Activated naive CD4-positive, alpha-beta T cell treated with anti-CD3 and anti-CD28 coated beads for 36 hours (primary cell): Measurements from ENCODE around the gene PRRC2A. TPM values are rescaled to one million over a fixed set of nuclear protein-coding genes. Genes with fewer than 3 reads are reported as not detected.

Experiments
- CTCF ChIA-PET: fragments of 350-600 bp; sonication (Branson Sonifier 250); formaldehyde crosslinking; loops from one replicate; lab custom pipeline; 2021; ENCODE audit warnings: antibody characterized with exemption; lab: Charles Lee
- DNase-seq: peaks from one replicate; pipeline ENCODE4 v3.0.0-alpha.2; 2020
- H3K27ac Mint-ChIP-seq: one replicate; pipeline ENCODE4 v1.8.0; 2021; ENCODE audit warnings: mild to moderate bottlenecking, mixed read lengths
- H3K27me3 Mint-ChIP-seq: one replicate; pipeline ENCODE4 v1.8.0; 2021; ENCODE audit warnings: low read depth, mixed read lengths
- H3K36me3 Mint-ChIP-seq: one replicate; pipeline ENCODE4 v1.8.0; 2021; ENCODE audit warnings: low read depth, mixed read lengths
- H3K4me1 Mint-ChIP-seq: one replicate; pipeline ENCODE4 v1.8.0; 2021; ENCODE audit warnings: low read depth, mixed read lengths
- H3K4me3 Mint-ChIP-seq: one replicate; pipeline ENCODE4 v1.8.0; 2021; ENCODE audit warnings: mild to moderate bottlenecking, moderate library complexity, mixed read lengths
- H3K9me3 Mint-ChIP-seq: one replicate; pipeline ENCODE4 v1.8.0; 2021; ENCODE audit warnings: mixed read lengths
- intact Hi-C: fragments of 100-400 bp; cut with micrococcal nuclease; formaldehyde crosslinking; loops from one replicate; pipeline ENCODE4 v1.15.1; 2023
- microRNA-seq: library from miRNA; unstranded; fragments of <30 nt; microRNA quantifications from one replicate; pipeline ENCODE4 v1.2.0, GENCODE V29; 2022; ENCODE audit warnings: borderline microRNAs expressed, borderline replicate concordance
- total RNA-seq, 2 experiments: library from RNA; stranded (reverse); gene quantifications; one replicate each; pipeline ENCODE4 v1.2.3, GENCODE V29; 2021

The PRRC2A gene
- total RNA-seq, 2 experiments from 2014 or later, result 283 to 304 TPM

DNA sequence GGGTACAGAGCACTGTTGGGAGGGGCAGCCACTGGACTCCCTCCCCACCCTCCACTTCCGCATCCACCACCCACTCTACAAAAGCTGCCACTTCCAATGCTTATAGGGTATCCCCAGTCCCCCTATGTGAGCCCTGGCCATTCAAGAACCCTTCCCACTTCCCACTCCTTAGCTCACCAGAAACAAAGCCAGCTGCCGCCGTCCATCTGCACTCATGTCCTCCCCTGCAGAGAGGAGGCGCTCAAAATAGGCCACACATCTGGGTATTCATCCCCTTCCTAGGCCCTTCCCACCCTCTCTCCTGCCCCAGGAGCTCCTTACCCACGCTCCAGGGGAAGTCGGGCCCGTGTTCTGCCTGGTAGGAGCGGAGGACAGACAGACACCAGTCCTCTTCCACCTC is 66.8 kb downstream of the PRRC2A start:
- Mint-ChIP-seq H3K4me1 (peaks cover 3% of the 10 kb centered on the region), H3K9me3 (no peaks in the 10 kb centered on the region), H3K4me3 (no peak overlapping the region), H3K27ac (peak overlapping the region; percentile 11), H3K27me3 (no peaks in the 10 kb centered on the region), H3K36me3 (peaks cover 7% of the 10 kb centered on the region)
- CTCF ChIA-PET, result interaction anchor here (1.0 kb wide), 1 partner anchor 41 kb away, joined by 3 read pairs; the partner anchor contains the start of gene DDAH2
- intact Hi-C loops, result no loop called here
- DNase-seq, result no peak

Small RNA genes lying within 50 kb of the gene (microRNA-seq; reads per million reads assigned to microRNA genes)
- not detected for gene MIR6832

Other genes starting within 250 kb of the PRRC2A start
- gene MICA, start 217.1 kb upstream of the PRRC2A start, total RNA-seq, result 10 to 100 TPM; 10.2 to 10.4 TPM
- 10 to 100 TPM; 21.4 to 22.6 TPM for gene MICB, start 122.6 kb upstream of the PRRC2A start, total RNA-seq
- not detected for gene MCCD1, start 91.8 kb upstream of the PRRC2A start, total RNA-seq
- gene DDX39B, start 78.7 kb upstream of the PRRC2A start, total RNA-seq, result 100 to 1,000 TPM; 600 to 624 TPM
- 1 to 10 TPM; 1.2 to 1.4 TPM for gene ATP6V1G2, start 74.1 kb upstream of the PRRC2A start, total RNA-seq
- gene NFKBIL1, start 73.1 kb upstream of the PRRC2A start, total RNA-seq, result 10 to 100 TPM; 20.4 to 20.6 TPM
- gene LTA, start 48.4 kb upstream of the PRRC2A start, total RNA-seq, result 100 to 1,000 TPM; 165 to 173 TPM
- gene TNF, start 45.1 kb upstream of the PRRC2A start, total RNA-seq, result 10 to 100 TPM; 31.6 to 33.2 TPM
- 10 to 100 TPM; 50.5 to 52.3 TPM for gene LTB, start 38.3 kb upstream of the PRRC2A start, total RNA-seq
- gene LST1, start 34.4 kb upstream of the PRRC2A start, total RNA-seq, result 10 to 100 TPM; 11.5 to 12.5 TPM
- gene NCR3, start 27.7 kb upstream of the PRRC2A start, total RNA-seq, result 1 to 10 TPM; 2.8 TPM
- gene AIF1, start 5.5 kb upstream of the PRRC2A start, total RNA-seq, result 100 to 1,000 TPM; 120 to 129 TPM
- 100 to 1,000 TPM; 286 to 295 TPM for gene BAG6, start 31.9 kb downstream of the PRRC2A start, total RNA-seq
- 1 to 10 TPM; 2.6 to 3.7 TPM for gene APOM, start 35.2 kb downstream of the PRRC2A start, total RNA-seq
- gene C6orf47, start 40.1 kb downstream of the PRRC2A start, total RNA-seq, result 1 to 10 TPM; 8.8 to 9.0 TPM
- 10 to 100 TPM; 31.2 to 32.4 TPM for gene GPANK1, start 44.3 kb downstream of the PRRC2A start, total RNA-seq
- 100 to 1,000 TPM; 215 to 219 TPM for gene CSNK2B, start 45.4 kb downstream of the PRRC2A start, total RNA-seq
- gene LY6G5B, start 49.3 kb downstream of the PRRC2A start, total RNA-seq, result 1 to 10 TPM; 6.4 to 6.5 TPM
- 1 to 10 TPM in 1 of 2 experiments, under 1 TPM in 1; 0.93 to 1.4 TPM for gene LY6G5C, start 60.4 kb downstream of the PRRC2A start, total RNA-seq
- 10 to 100 TPM; 19.9 to 22.5 TPM for gene ABHD16A, start 82.6 kb downstream of the PRRC2A start, total RNA-seq
- not detected for gene LY6G6F, start 86.2 kb downstream of the PRRC2A start, total RNA-seq
- gene LY6G6D, start 94.6 kb downstream of the PRRC2A start, total RNA-seq, result not detected
- not detected for gene LY6G6C, start 101.0 kb downstream of the PRRC2A start, total RNA-seq
- gene MPIG6B, start 102.7 kb downstream of the PRRC2A start, total RNA-seq, result under 1 TPM in 1 of 2 experiments, not detected in 1; 0.49 TPM
- 10 to 100 TPM in 1 of 2 experiments, 1 to 10 TPM in 1; 8.5 to 11.3 TPM for gene DDAH2, start 108.6 kb downstream of the PRRC2A start, total RNA-seq
- gene CLIC1, start 115.8 kb downstream of the PRRC2A start, total RNA-seq, result 100 to 1,000 TPM; 348 to 353 TPM
- gene MSH5, start 119.3 kb downstream of the PRRC2A start, total RNA-seq, result 100 to 1,000 TPM; 101 to 105 TPM
- 10 to 100 TPM in 1 of 2 experiments, 1 to 10 TPM in 1; 9.8 to 10.5 TPM for gene SAPCD1, start 141.9 kb downstream of the PRRC2A start, total RNA-seq
- under 1 TPM; 0.69 to 0.89 TPM for gene VWA7, start 156.6 kb downstream of the PRRC2A start, total RNA-seq
- gene VARS1, start 175.0 kb downstream of the PRRC2A start, total RNA-seq, result 100 to 1,000 TPM; 157 to 161 TPM
- gene LSM2, start 186.3 kb downstream of the PRRC2A start, total RNA-seq, result 100 to 1,000 TPM; 172 to 174 TPM
- gene HSPA1L, start 194.6 kb downstream of the PRRC2A start, total RNA-seq, result under 1 TPM; 0.86 to 0.95 TPM
- gene HSPA1A, start 194.8 kb downstream of the PRRC2A start, total RNA-seq, result 10 to 100 TPM; 19.8 to 23.1 TPM
- gene HSPA1B, start 207.0 kb downstream of the PRRC2A start, total RNA-seq, result 10 to 100 TPM; 47.8 to 50.1 TPM
- 1 to 10 TPM; 8.4 to 9.2 TPM for gene NEU1, start 242.1 kb downstream of the PRRC2A start, total RNA-seq